HG03108 (cell line): Measurements from ENCODE around the gene ANO4.

Source experiments
- ATAC-seq: cut with Tn5 transposase; IDR thresholded peaks from one replicate; pipeline ENCODE4 v1.9.1; 2021; ENCODE audit warnings: moderate library complexity; ENCODE audit not compliant: unreplicated experiment

ANO4 gene

GRCh38 chr12:101173197-101173749 is 378.7 kb downstream of the ANO4 start:
- no peak for ATAC-seq

GRCh38 chr12:101174541-101174940 is 380.0 kb downstream of the ANO4 start:
- no peak for ATAC-seq
